ENCODE measurements around the gene C18orf32. TPM values are rescaled to one million over a fixed set of nuclear protein-coding genes. Genes with fewer than 3 reads are reported as not detected.
"Not testable (repeated sequence)": the region's sequence is repeated elsewhere in the genome, so short reads cannot be mapped to it uniquely, and the experiment has no call there.

C18orf32 gene
- total and polyA plus RNA-seq, 2 of the 13 experiments (the other 11 are each of a cell fraction or from before 2014, with no cell fraction given), result 17.6 to 20.6 TPM

DNA sequence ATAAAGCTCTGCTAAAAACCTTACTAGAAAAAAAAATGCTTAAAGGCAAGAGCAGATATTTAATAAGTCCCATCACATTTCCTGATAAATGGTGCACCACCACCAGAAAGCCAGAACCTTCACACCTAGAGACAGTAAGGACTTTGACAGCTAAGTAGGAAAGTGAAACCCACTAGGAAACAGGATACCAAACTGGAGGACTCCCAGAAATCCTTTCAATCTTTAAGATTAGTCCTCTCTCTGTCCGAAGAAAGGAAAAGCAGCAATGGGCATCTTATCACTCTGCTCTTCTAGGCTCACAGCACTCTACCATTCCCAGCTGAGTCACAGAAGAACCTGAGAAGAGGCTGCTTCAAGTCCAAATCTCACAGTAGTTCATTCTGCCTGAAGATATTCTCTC, 30.2 kb downstream of the C18orf32 start:
- ATAC-seq (no peak), FAIRE-seq (no peak), DNase-seq (ENCODE audit: low spot score) (no peak)
- ChIA-PET POLR2A (interaction anchor here (0.9 kb wide), 1 partner anchor 30 kb away, joined by 3 read pairs; the partner anchor contains the start of gene C18orf32), CTCF (ENCODE audit: low intra/inter-chr PET ratio, low total read pairs) (no interaction called here)
- no peak overlapping the region for H3K9ac ChIP-seq (ENCODE audit: insufficient read depth, low read depth, low read length)
- H3K79me2 ChIP-seq (ENCODE audit: insufficient read depth, low read length), result peaks cover 32% of the 10 kb centered on the region
- no peak overlapping the region for H3K27ac ChIP-seq (ENCODE audit: extremely low read length, insufficient read depth, low read length)
- H2AFZ ChIP-seq (ENCODE audit: low read length), result no peak overlapping the region
- no TSS peak for BruUV-seq (replicated peaks)
- 0 out of 5 replicates have a peak, but pooled peaks cover 0 to 3% of the 10 kb centered on the region in 2 experiments for H3K36me3 ChIP-seq (replicated peaks in 1 of 2; ENCODE audit: control insufficient read depth in 1 of 2, insufficient read depth in 2 of 2, low read length in 2 of 2)
- H3K27me3 ChIP-seq (ENCODE audit: control insufficient read depth in 1 of 2, insufficient read depth in 2 of 2, low read length in 2 of 2), result no peaks in the 10 kb centered on the region
- in situ Hi-C loops (cut with HindIII; ENCODE audit: extremely low pct_ligation_motif_present, low pct_unique_long_range_greater_than_20kb) (no loop called here), intact Hi-C loops (cut with micrococcal nuclease; ENCODE audit: unreplicated experiment) (no loop called here)
- H4K20me1 ChIP-seq (ENCODE audit: insufficient read depth, low read length), result no peaks in the 10 kb centered on the region; the same call in 1 of the 2 replicates
- WGBS (ENCODE audit: low lambda C conversion rate), result 86% methylated on average over 1 of the region's 1 CpG
- no peak overlapping the region for H3K4me3 ChIP-seq (replicated peaks in 1 of 3; ENCODE audit: insufficient read depth in 1 of 3, low read depth in 2 of 3, low read length in 3 of 3)
- peaks cover 44% of the 10 kb centered on the region for H3K4me1 ChIP-seq (ENCODE audit: insufficient read depth, low read length)
- no peaks in the 10 kb centered on the region for H3K9me3 ChIP-seq (ENCODE audit: low read length)
- TF ChIP-seq, protein P1, sequence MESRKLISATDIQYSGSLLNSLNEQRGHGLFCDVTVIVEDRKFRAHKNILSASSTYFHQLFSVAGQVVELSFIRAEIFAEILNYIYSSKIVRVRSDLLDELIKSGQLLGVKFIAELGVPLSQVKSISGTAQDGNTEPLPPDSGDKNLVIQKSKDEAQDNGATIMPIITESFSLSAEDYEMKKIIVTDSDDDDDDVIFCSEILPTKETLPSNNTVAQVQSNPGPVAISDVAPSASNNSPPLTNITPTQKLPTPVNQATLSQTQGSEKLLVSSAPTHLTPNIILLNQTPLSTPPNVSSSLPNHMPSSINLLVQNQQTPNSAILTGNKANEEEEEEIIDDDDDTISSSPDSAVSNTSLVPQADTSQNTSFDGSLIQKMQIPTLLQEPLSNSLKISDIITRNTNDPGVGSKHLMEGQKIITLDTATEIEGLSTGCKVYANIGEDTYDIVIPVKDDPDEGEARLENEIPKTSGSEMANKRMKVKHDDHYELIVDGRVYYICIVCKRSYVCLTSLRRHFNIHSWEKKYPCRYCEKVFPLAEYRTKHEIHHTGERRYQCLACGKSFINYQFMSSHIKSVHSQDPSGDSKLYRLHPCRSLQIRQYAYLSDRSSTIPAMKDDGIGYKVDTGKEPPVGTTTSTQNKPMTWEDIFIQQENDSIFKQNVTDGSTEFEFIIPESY (CRISPR knock-in tag; IDR thresholded peaks at IDR 0.05), result no peak
- no peak for TF ChIP-seq ZNF530 (CRISPR knock-in tag; IDR thresholded peaks at IDR 0.05; ENCODE audit: low read depth)
- no peak for TF ChIP-seq MTF2 (CRISPR knock-in tag; IDR thresholded peaks at IDR 0.05; ENCODE audit: borderline replicate concordance)
- TF ChIP-seq AGO1 (IDR thresholded peaks at IDR 0.05; ENCODE audit: low read depth, low read length, poor library complexity, severe bottlenecking), result no peak
- TF ChIP-seq PHF5A (CRISPR knock-in tag; IDR thresholded peaks at IDR 0.05; ENCODE audit: low read depth, unreplicated experiment), result no peak
- TF ChIP-seq, protein P2, sequence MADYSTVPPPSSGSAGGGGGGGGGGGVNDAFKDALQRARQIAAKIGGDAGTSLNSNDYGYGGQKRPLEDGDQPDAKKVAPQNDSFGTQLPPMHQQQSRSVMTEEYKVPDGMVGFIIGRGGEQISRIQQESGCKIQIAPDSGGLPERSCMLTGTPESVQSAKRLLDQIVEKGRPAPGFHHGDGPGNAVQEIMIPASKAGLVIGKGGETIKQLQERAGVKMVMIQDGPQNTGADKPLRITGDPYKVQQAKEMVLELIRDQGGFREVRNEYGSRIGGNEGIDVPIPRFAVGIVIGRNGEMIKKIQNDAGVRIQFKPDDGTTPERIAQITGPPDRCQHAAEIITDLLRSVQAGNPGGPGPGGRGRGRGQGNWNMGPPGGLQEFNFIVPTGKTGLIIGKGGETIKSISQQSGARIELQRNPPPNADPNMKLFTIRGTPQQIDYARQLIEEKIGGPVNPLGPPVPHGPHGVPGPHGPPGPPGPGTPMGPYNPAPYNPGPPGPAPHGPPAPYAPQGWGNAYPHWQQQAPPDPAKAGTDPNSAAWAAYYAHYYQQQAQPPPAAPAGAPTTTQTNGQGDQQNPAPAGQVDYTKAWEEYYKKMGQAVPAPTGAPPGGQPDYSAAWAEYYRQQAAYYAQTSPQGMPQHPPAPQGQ (CRISPR knock-in tag; IDR thresholded peaks at IDR 0.05; ENCODE audit: borderline replicate concordance), result no peak
- no peak for TF ChIP-seq HIVEP1 (CRISPR knock-in tag; IDR thresholded peaks at IDR 0.05)
- no peak for TF ChIP-seq SNAPC2 (CRISPR knock-in tag; IDR thresholded peaks at IDR 0.05)
- TF ChIP-seq, protein P3, sequence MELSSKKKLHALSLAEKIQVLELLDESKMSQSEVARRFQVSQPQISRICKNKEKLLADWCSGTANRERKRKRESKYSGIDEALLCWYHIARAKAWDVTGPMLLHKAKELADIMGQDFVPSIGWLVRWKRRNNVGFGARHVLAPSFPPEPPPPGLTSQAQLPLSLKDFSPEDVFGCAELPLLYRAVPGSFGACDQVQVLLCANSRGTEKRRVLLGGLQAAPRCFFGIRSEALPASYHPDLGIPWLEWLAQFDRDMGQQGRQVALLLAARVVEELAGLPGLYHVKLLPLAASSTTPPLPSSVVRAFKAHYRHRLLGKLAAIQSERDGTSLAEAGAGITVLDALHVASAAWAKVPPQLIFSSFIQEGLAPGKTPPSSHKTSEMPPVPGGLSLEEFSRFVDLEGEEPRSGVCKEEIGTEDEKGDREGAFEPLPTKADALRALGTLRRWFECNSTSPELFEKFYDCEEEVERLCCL (CRISPR knock-in tag; IDR thresholded peaks at IDR 0.05; ENCODE audit: borderline replicate concordance), result no peak
- no peak for TF ChIP-seq TBX3 (IDR thresholded peaks at IDR 0.05; ENCODE audit: borderline replicate concordance)
- TF ChIP-seq ZNF678 (CRISPR knock-in tag; IDR thresholded peaks at IDR 0.05), result no peak
- TF ChIP-seq TP53 (CRISPR knock-in tag; conservative IDR thresholded peaks at IDR 0.05), result no peak
- H3K4me2 ChIP-seq (ENCODE audit: low read depth, low read length), result no peak overlapping the region

GRCh38 chr18:49452534-49452933, 34.5 kb downstream of the C18orf32 start:
- H3K4me2 ChIP-seq (ENCODE audit: low read depth, low read length); BruUV-seq (replicated peaks); H3K4me3 ChIP-seq (replicated peaks in 1 of 3; ENCODE audit: insufficient read depth in 1 of 3, low read depth in 2 of 3, low read length in 3 of 3); DNase-seq (ENCODE audit: low spot score); H3K36me3 ChIP-seq (replicated peaks in 1 of 2; ENCODE audit: control insufficient read depth in 1 of 2, insufficient read depth in 2 of 2, low read length in 2 of 2); in situ Hi-C loops (cut with HindIII; ENCODE audit: extremely low pct_ligation_motif_present, low pct_unique_long_range_greater_than_20kb); H3K9ac ChIP-seq (ENCODE audit: insufficient read depth, low read depth, low read length); ATAC-seq; H2AFZ ChIP-seq (ENCODE audit: low read length); FAIRE-seq; H3K27me3 ChIP-seq (ENCODE audit: control insufficient read depth in 1 of 2, insufficient read depth in 2 of 2, low read length in 2 of 2); H4K20me1 ChIP-seq (ENCODE audit: insufficient read depth, low read length); H3K27ac ChIP-seq (ENCODE audit: extremely low read length, insufficient read depth, low read length); H3K9me3 ChIP-seq (ENCODE audit: low read length); intact Hi-C loops (cut with micrococcal nuclease; ENCODE audit: unreplicated experiment); CTCF ChIA-PET (ENCODE audit: low intra/inter-chr PET ratio, low total read pairs): not testable (repeated sequence)
- Histone ChIP-seq H3K4me1 (ENCODE audit: insufficient read depth, low read length) (peaks cover 22% of the 10 kb centered on the region; the same call in 1 of the 2 replicates), H3K79me2 (ENCODE audit: insufficient read depth, low read length) (peaks cover 11% of the 10 kb centered on the region)
- WGBS (ENCODE audit: low lambda C conversion rate), result 100% methylated on average over 1 of the region's 12 CpGs
- POLR2A ChIA-PET, result interaction anchor here (1.3 kb wide), 1 partner anchor 7 kb away, joined by 4 read pairs; no protein-coding TSS in a partner anchor

All from HepG2 (cell line).